ENCODE measurements around the gene NEURL1.
A peak's percentile ranks its signal among the peaks of the same experiment; 100 is the strongest.

NEURL1 gene

GRCh38 chr10:103568505-103568904 lies 75.0 kb downstream of the NEURL1 start:
- DNase-seq = no peak

- no peak for DNase-seq
Measured at GRCh38 chr10:103569896-103570295, 76.4 kb downstream of the NEURL1 start.

- no peak for DNase-seq
Measured at GRCh38 chr10:103570844-103571655, 77.5 kb downstream of the NEURL1 start.

- no peak for DNase-seq
Measured at GRCh38 chr10:103571656-103571975, 78.1 kb downstream of the NEURL1 start.

GRCh38 chr10:103572347-103573204 lies 79.1 kb downstream of the NEURL1 start:
- DNase-seq = no peak

GRCh38 chr10:103573205-103573487 lies 79.6 kb downstream of the NEURL1 start:
- DNase-seq = no peak

GRCh38 chr10:103574097-103575061 lies 80.9 kb downstream of the NEURL1 start:
- DNase-seq = no peak

- no peak for DNase-seq
Measured at GRCh38 chr10:103575416-103576075, 82.0 kb downstream of the NEURL1 start.

GRCh38 chr10:103576076-103576471 lies 82.6 kb downstream of the NEURL1 start:
- no peak for DNase-seq

- DNase-seq = no peak
Measured at GRCh38 chr10:103576862-103577261, 83.4 kb downstream of the NEURL1 start.

GRCh38 chr10:103578782-103579382 lies 85.4 kb downstream of the NEURL1 start:
- DNase-seq = no peak

GRCh38 chr10:103580011-103580410 lies 86.5 kb downstream of the NEURL1 start:
- no peak for DNase-seq

- DNase-seq = no peak
Measured at GRCh38 chr10:103580430-103580829, 86.9 kb downstream of the NEURL1 start.

GRCh38 chr10:103581499-103581898 lies 88.0 kb downstream of the NEURL1 start:
- DNase-seq = no peak

GRCh38 chr10:103582331-103583123 lies 89.0 kb downstream of the NEURL1 start:
- no peak for DNase-seq

GRCh38 chr10:103583871-103584215 lies 90.3 kb downstream of the NEURL1 start:
- no peak for DNase-seq

GRCh38 chr10:103584216-103585010 lies 90.9 kb downstream of the NEURL1 start:
- DNase-seq = peak; percentile 35 to 61

- no peak for DNase-seq
Measured at GRCh38 chr10:103585011-103585405, 91.5 kb downstream of the NEURL1 start.

- no peak for DNase-seq
Measured at GRCh38 chr10:103587073-103587472, 93.6 kb downstream of the NEURL1 start.

- DNase-seq = no peak
Measured at GRCh38 chr10:103589074-103589630, 95.6 kb downstream of the NEURL1 start.
